A673 (cell line): ENCODE measurements around the gene SRD5A1.

Experiments used
- CTCF ChIP-seq: fragments of 300-800, 200-600 bp; sonication (generic); conservative IDR thresholded peaks from 2 replicates; pipeline ENCODE4 v1.5.1; 2017; ENCODE audit warnings: low read depth, mild to moderate bottlenecking, antibody characterized with exemption, low read length, moderate library complexity, mixed read lengths
- EZH2 ChIP-seq: fragments of 200-600 bp; sonication (generic); IDR thresholded peaks from 2 replicates; pipeline ENCODE4 v1.6.1; 2017; ENCODE audit warnings: borderline replicate concordance, low read depth, mild to moderate bottlenecking, mixed read lengths, antibody characterized with exemption, low read length; ENCODE audit not compliant: poor library complexity, severe bottlenecking

DNA sequence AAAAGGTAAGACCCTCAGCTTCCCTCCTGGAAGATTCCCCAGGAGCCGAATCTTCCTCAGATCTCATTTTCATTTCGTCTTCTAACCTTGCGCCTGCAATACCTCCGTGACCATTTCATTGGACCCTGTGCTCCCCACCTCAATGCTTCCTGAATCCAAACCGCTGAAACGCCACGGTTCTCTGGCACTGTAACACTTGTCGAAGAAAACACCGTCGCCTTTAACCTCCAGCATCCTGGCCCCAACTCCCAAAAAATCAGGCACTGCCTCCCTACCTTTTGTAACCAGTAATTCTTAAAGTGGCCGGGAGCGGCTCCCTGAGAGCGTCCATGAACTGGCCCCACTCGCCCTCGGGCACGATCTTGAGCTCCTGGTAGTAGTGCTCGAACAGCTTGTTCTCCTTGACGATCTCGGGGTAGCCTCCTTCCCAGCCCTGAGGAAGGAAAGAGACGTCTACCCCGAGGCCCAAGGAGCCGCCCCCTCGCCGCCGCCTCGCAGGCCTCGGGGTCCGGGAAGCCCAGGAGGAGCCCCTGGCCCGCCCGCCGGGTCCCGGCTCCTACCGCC, 834 bp upstream of the SRD5A1 start:
- no peak for TF ChIP-seq CTCF
- no peak for TF ChIP-seq EZH2
